ENCODE data around the gene CSAD.

The CSAD gene

GRCh38 chr12:53210843-53211242 is 30.1 kb upstream of the CSAD start:
- Histone ChIP-seq H3K27ac (no peak overlapping the region), H3K9me3 (ENCODE audit: severe bottlenecking) (no peaks in the 10 kb centered on the region), H3K36me3 (peaks cover 2% of the 10 kb centered on the region), H3K27me3 (ENCODE audit: insufficient read depth, low read depth, severe bottlenecking) (no peaks in the 10 kb centered on the region), H3K4me3 (ENCODE audit: low read depth, low read length) (no peak overlapping the region)
- no peak for TF ChIP-seq CTCF (IDR thresholded peaks at IDR 0.05; ENCODE audit: low read depth, low read length)
- no peak for DNase-seq

GRCh38 chr12:53208877-53209463 is 28.2 kb upstream of the CSAD start:
- Histone ChIP-seq H3K27ac (no peak overlapping the region; the same call in 1 of the 2 replicates), H3K27me3 (ENCODE audit: insufficient read depth, low read depth, severe bottlenecking) (no peaks in the 10 kb centered on the region), H3K9me3 (ENCODE audit: severe bottlenecking) (no peaks in the 10 kb centered on the region), H3K36me3 (peaks cover 2% of the 10 kb centered on the region; the same call in 1 of the 2 replicates), H3K4me3 (ENCODE audit: low read depth, low read length) (no peak overlapping the region)
- no peak for TF ChIP-seq CTCF (IDR thresholded peaks at IDR 0.05; ENCODE audit: low read depth, low read length)
- DNase-seq = no peak

DNA sequence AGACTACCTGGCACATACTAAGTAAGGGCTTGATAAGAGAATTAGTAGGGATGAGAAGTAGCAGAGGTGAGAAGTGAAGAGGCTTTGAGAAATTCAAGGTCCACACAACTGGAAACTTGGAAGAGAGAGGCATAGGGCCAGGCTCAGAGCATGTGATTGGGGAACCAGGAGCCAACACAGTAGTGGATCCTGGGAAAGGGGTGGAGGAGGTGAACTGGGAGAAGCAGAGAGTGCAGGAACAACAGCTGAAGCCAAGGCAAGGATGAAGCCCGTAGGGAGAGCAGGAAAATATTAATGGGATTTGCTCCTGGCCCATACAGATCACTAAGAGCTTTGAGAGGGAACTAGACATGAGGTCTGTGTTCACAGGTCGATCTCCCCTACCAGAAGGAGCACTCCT is 27.7 kb upstream of the CSAD start:
- Histone ChIP-seq H3K4me3 (ENCODE audit: low read depth, low read length) (no peak overlapping the region), H3K27ac (no peak overlapping the region), H3K9me3 (ENCODE audit: severe bottlenecking) (no peaks in the 10 kb centered on the region), H3K27me3 (ENCODE audit: insufficient read depth, low read depth, severe bottlenecking) (no peaks in the 10 kb centered on the region), H3K36me3 (peaks cover 2% of the 10 kb centered on the region; the same call in 1 of the 2 replicates)
- no peak for DNase-seq
- TF ChIP-seq CTCF (IDR thresholded peaks at IDR 0.05; ENCODE audit: low read depth, low read length) = no peak

- H3K27me3 ChIP-seq (ENCODE audit: insufficient read depth, low read depth, severe bottlenecking) = no peaks in the 10 kb centered on the region
- peaks cover 2% of the 10 kb centered on the region; the same call in 1 of the 2 replicates for H3K36me3 ChIP-seq
- no peak within 1 kb of the TSS for H3K27ac ChIP-seq
- DNase-seq = no peak
- no peaks in the 10 kb centered on the region for H3K9me3 ChIP-seq (ENCODE audit: severe bottlenecking)
- no peak within 1 kb of the TSS for H3K4me3 ChIP-seq (ENCODE audit: low read depth, low read length)
- no peak for TF ChIP-seq CTCF (IDR thresholded peaks at IDR 0.05; ENCODE audit: low read depth, low read length)
These were observed 26.3 kb upstream of the CSAD start, which contains the start of gene ITGB7 for GRCh38 chr12:53207042-53207441. TSS of gene ITGB7 (minus strand) at chr12:53207251. CDS start at chr12:53200443, 6,808 bp downstream.

DNA sequence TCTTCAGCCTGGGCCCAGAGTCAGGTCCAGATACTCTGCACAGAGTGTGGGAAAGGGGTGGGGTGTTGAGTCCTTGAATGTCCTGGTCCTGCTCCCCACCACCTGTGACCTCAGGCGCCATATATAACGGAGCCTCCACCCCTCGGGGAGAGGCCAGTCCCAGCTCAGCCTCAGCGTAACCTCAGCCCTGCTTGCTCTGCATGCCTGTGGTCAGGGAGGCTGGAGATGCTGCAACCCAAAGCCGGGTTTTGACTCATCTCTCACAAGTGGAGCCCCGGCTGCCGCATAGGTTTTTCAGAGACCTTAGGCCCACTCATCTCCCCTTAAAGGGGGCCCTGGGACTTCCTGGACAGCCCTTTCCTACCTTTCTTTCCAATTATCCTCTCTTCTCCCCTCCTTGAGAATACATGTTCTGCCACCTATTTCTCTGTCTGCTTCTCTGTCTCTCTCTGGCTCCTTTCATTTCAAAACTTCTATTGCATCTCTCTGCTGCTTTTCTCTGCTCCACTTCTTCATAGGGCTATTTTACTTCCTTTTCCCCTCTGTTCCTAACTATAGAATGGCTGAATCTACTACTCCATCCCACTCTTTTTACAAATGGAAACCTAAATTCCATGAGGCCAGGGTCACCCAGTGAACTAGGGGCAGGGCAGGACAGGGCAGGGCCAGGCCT is 25.2 kb upstream of the CSAD start:
- no peak overlapping the region for H3K4me3 ChIP-seq (ENCODE audit: low read depth, low read length)
- no peaks in the 10 kb centered on the region for H3K9me3 ChIP-seq (ENCODE audit: severe bottlenecking)
- no peak for DNase-seq
- TF ChIP-seq CTCF (IDR thresholded peaks at IDR 0.05; ENCODE audit: low read depth, low read length) = no peak
- no peaks in the 10 kb centered on the region for H3K27me3 ChIP-seq (ENCODE audit: insufficient read depth, low read depth, severe bottlenecking)
- H3K36me3 ChIP-seq = no peaks in the 10 kb centered on the region
- H3K27ac ChIP-seq = no peak overlapping the region

All from WERI-Rb-1 (cell line).